ENCODE measurements around the gene LCMT2.
A peak's percentile ranks its signal among the peaks of the same experiment; 100 is the strongest.
"Not testable (repeated sequence)": the region's sequence is repeated elsewhere in the genome, so short reads cannot be mapped to it uniquely, and the experiment has no call there.

LCMT2 gene

GRCh38 chr15:43316016-43316970 is 14.1 kb downstream of the LCMT2 start:
- DNase-seq = no peak

GRCh38 chr15:43314171-43314570 is 16.2 kb downstream of the LCMT2 start:
- DNase-seq = no peak

GRCh38 chr15:43312378-43312777 is 18.0 kb downstream of the LCMT2 start:
- no peak for DNase-seq

- DNase-seq = no peak
Measured at GRCh38 chr15:43302205-43302817, 28.1 kb downstream of the LCMT2 start, which contains the start of gene TGM7. Gene TGM7, minus strand, starts transcription at chr15:43302255.

GRCh38 chr15:43299884-43300283 is 30.5 kb downstream of the LCMT2 start:
- DNase-seq = no peak

DNA sequence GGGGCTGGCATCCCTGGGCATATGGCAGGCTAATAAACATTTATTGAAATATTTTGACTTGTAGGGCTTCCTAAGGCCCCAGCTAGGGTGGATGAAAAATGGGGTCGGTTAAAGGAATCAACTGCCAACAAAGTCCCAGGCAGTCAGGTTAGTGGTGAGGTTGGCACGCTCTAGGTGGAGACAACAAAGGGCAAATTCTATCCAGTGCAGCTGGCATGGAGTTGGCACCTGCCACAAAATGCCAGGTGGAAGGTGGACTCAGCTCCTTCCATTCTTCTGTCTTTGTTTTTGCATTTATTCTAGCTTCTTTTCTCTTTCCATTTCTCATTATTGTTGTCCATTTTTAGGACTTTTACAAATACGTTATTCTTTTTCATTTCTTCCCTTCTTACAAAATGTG is 31.0 kb downstream of the LCMT2 start:
- DNase-seq = no peak

DNA sequence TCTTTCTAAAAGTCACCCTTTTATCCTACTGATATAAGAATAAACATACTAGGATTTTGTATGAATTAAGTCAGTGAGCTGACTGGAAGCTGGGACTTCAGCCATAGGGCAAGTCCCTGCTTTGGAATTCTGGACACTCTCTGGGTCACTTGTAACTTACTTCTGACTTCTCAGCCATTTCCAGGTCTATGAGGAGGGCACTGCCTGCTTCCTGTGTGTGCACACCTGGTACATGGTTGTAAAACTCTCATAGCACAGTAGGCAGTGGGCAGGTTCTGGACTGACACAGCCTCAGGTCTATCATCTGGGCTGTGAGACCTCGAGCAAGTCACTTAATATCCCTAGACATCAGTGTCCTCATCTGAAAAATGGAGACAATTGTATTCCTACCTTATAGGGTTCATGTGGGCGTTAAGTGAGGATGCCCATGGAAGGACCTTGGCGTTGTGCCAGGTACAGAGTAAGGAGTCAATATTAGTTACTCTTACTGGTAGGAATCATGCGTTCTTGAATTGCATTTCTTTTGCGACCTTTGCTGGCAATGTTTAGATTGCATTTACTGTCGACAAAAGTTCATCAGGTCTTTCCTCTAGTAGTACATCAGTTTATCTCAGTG is 36.2 kb downstream of the LCMT2 start:
- DNase-seq = no peak

DNA sequence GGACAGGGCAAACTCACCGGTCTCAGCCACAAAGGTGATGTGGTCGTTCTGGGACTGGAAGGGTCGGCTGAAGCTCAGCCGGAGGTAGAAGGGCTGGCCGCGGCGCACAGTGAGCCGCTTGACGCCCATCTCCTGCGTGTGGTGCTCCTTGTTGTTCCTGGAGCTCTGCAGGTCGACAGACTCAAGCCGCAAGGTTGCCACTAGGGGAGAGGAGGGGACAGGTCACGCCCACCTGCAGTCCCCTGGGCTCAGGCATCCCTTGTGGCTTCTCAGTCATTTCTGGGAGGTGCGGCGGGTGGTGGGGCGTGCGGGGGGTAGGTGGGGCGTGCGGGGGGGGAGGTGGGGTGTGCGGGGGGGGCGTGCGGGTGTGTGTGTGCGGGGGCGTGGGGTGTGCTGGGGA is 36.9 kb downstream of the LCMT2 start:
- DNase-seq = no peak

- no peak for DNase-seq
Measured at GRCh38 chr15:43292375-43293078, 37.8 kb downstream of the LCMT2 start.

- DNase-seq = not testable (repeated sequence)
Measured at GRCh38 chr15:43289656-43290055, 40.7 kb downstream of the LCMT2 start.

GRCh38 chr15:43287254-43287653 is 43.1 kb downstream of the LCMT2 start:
- no peak for DNase-seq

DNA sequence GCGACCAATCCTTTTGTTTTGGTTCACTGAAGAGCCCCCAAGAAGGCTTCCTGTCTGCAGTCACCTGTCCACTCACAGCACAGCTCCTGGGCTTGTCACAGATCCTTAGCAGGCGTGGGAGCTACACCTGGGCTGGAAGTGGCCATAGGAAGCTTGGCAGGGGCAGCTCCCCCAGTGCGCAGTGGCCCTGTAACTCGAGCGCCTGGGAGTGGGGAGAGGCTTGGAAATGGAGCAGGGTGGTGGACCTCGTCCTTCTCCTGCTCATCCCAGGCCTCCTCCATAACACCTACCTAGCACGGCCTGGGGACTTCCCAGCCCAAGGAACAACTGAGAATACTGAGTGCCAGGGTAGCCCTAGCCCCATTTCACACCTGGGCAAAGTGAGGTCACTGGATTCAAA is 44.3 kb downstream of the LCMT2 start:
- no peak for DNase-seq

DNA sequence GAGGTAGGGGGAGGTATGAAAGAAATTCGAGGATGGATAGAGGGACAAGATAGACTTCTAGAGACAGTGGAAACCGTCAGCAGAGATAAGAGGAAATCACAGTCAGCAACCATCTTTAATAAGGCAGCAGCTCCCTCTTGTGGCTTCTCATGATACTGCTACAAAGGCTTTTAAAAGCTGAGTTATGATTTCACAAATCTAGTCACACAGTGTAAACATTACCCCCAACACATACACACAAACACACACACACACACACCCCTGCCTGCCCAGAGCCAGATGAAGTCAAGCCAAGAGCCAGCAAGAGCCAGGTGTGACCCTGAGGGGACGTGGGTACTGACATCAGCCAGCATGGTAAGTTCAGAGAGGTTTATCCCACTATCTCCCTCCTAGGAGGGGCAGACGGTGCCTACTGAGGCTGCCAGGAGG is 44.8 kb downstream of the LCMT2 start:
- peak; percentile 55 for DNase-seq

GRCh38 chr15:43283526-43283925 is 46.8 kb downstream of the LCMT2 start:
- no peak for DNase-seq

DNA sequence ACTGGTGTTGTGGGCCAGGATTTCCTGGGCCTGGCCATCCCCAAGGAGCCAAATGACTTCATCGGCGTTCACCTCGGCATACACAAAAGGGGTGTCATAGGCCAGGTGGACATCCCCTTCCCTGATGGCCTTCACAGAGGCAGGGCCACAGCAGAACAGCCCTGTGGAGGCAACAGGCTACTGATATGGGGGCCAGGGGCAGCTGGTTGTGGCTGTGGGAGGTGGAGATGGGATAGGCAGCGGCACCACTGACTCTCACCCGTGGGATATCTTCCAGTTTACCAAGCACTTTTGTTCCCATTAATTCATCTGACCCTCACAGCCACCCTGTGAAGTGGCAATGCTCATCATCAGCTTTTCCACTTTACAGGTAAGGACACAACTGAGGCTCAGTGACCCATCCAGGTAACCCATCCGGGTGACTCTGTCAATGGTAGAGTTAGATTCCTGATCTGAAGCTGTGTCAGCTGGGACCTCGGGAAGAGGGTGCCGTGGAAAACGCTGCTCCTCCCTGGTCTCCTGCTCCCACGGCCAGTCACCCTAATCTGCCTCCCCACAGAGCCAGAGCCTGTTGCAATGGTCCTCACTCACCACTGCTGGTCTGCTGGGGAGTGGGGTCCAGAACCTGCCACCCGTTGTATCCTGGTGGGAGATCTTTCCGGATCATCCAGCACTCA is 48.3 kb downstream of the LCMT2 start:
- no peak for DNase-seq

- DNase-seq = no peak
Measured at GRCh38 chr15:43280996-43281395, 49.4 kb downstream of the LCMT2 start.

DNA sequence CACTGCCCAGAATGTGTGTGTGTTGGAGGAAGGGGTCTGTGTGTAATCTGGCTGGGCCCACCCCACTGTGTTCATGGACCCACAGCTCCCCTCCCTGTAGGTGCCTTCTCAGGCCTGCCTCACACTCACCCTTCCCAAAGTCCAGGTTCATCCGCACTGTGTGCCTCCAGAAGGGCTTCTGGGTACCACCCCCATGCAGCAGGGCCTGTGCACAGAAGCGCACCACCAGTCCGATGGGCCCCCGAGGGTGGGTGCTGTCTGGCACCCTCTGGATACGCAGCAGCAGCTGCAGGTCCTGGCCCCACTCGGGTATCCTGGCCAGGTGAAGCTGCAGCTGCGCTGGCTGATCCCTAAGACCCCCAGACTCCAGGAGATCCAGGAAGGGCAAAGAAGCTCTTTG is 50.9 kb downstream of the LCMT2 start:
- no peak for DNase-seq

- DNase-seq = no peak
Measured at GRCh38 chr15:43278869-43279268, 51.5 kb downstream of the LCMT2 start.

- no peak for DNase-seq
Measured at GRCh38 chr15:43277901-43278300, 52.5 kb downstream of the LCMT2 start.

- DNase-seq = no peak
Measured at GRCh38 chr15:43277231-43277823, 53.0 kb downstream of the LCMT2 start.

GRCh38 chr15:43276563-43277200 is 53.7 kb downstream of the LCMT2 start:
- DNase-seq = no peak
